H9 (cell line): ENCODE data around the gene LITAF. TPM values are rescaled to one million over a fixed set of nuclear protein-coding genes. Genes with fewer than 3 reads are reported as not detected.
A peak's percentile ranks its signal among the peaks of the same experiment; 100 is the strongest.

ENCODE experiments used
- DNase-seq: peaks from one replicate; pipeline ENCODE4 v3.0.0-alpha.2; 2017
- H2AFZ ChIP-seq: one replicate; pipeline ENCODE4 v1.6.1; 2013; ENCODE audit warnings: mild to moderate bottlenecking, low read length, control low read depth, moderate library complexity
- H2AK5ac ChIP-seq: 2 replicates; pipeline ENCODE4 v1.6.1; 2013; ENCODE audit warnings: low read length, control low read depth, mixed read lengths; ENCODE audit not compliant: insufficient read length
- H2BK120ac ChIP-seq: one replicate; pipeline ENCODE4 v1.6.1; 2013; ENCODE audit warnings: low read depth, mild to moderate bottlenecking, low read length, control low read depth, inconsistent platforms; ENCODE audit not compliant: poor library complexity, severe bottlenecking
- H2BK12ac ChIP-seq: 2 replicates; pipeline ENCODE4 v1.6.1; 2013; ENCODE audit warnings: low read length, control low read depth, mixed read lengths, low read depth; ENCODE audit not compliant: insufficient read length
- H2BK15ac ChIP-seq: 2 replicates; pipeline ENCODE4 v1.6.1; 2013; ENCODE audit warnings: low read depth, low read length, control low read depth
- H2BK20ac ChIP-seq: one replicate; pipeline ENCODE4 v1.6.1; 2013; ENCODE audit warnings: low read depth, mild to moderate bottlenecking, low read length, control low read depth, inconsistent platforms; ENCODE audit not compliant: poor library complexity, severe bottlenecking
- H2BK5ac ChIP-seq: 2 replicates; pipeline ENCODE4 v1.6.1; 2013; ENCODE audit warnings: low read length, control low read depth, mixed read lengths; ENCODE audit not compliant: insufficient read length
- H3K14ac ChIP-seq: 2 replicates; pipeline ENCODE4 v1.6.1; 2013; ENCODE audit warnings: low read length, control low read depth; ENCODE audit not compliant: insufficient read depth
- H3K18ac ChIP-seq: 2 replicates; pipeline ENCODE4 v1.6.1; 2013; ENCODE audit warnings: low read depth, mild to moderate bottlenecking, mixed read lengths, low read length, control low read depth; ENCODE audit not compliant: insufficient read length
- H3K23ac ChIP-seq: 2 replicates; pipeline ENCODE4 v1.6.1; 2013; ENCODE audit warnings: low read length, control low read depth, mixed read lengths, low read depth; ENCODE audit not compliant: insufficient read length
- H3K23me2 ChIP-seq: 2 replicates; pipeline ENCODE4 v1.6.1; 2013; ENCODE audit warnings: low read depth, mild to moderate bottlenecking, mixed read lengths, low read length, control low read depth; ENCODE audit not compliant: insufficient read length, poor library complexity, severe bottlenecking
- H3K27ac ChIP-seq: 2 replicates; pipeline ENCODE4 v1.5.1; 2013; ENCODE audit warnings: low read length, control low read depth, mixed read lengths, low read depth; ENCODE audit not compliant: insufficient read length
- H3K27me3 ChIP-seq: 2 replicates; pipeline ENCODE4 v1.6.1; 2013; ENCODE audit warnings: low read length, control low read depth, inconsistent platforms; ENCODE audit not compliant: insufficient read depth
- H3K4ac ChIP-seq: 2 replicates; pipeline ENCODE4 v1.6.1; 2013; ENCODE audit warnings: low read depth, mild to moderate bottlenecking, control low read depth, inconsistent platforms, low read length, moderate library complexity
- H3K4me1 ChIP-seq: 2 replicates; pipeline ENCODE4 v1.6.1; 2013; ENCODE audit warnings: low read length, control low read depth, inconsistent platforms; ENCODE audit not compliant: insufficient read depth
- H3K4me2 ChIP-seq: 2 replicates; pipeline ENCODE4 v1.6.1; 2013; ENCODE audit warnings: low read length, control low read depth, mixed read lengths; ENCODE audit not compliant: insufficient read length, insufficient read depth
- H3K56ac ChIP-seq: 2 replicates; pipeline ENCODE4 v1.6.1; 2013; ENCODE audit warnings: low read depth, mild to moderate bottlenecking, mixed read lengths, low read length, control low read depth; ENCODE audit not compliant: insufficient read length
- H3K79me1 ChIP-seq: 2 replicates; pipeline ENCODE4 v1.6.1; 2013; ENCODE audit warnings: low read depth, mild to moderate bottlenecking, moderate library complexity, low read length, control low read depth, inconsistent platforms; ENCODE audit not compliant: insufficient read depth, poor library complexity, severe bottlenecking
- H3K79me2 ChIP-seq: 2 replicates; pipeline ENCODE4 v1.6.1; 2013; ENCODE audit warnings: low read length, control low read depth, inconsistent platforms; ENCODE audit not compliant: insufficient read depth
- H3K9ac ChIP-seq: 2 replicates; pipeline ENCODE4 v1.6.1; 2013; ENCODE audit warnings: low read length, control low read depth, mixed read lengths; ENCODE audit not compliant: insufficient read length; ENCODE audit errors: extremely low read depth
- H3K9me3 ChIP-seq: one replicate; pipeline ENCODE4 v1.6.1; 2013; ENCODE audit warnings: low read depth, low read length, inconsistent platforms; ENCODE audit not compliant: control insufficient read depth
- H3T11ph ChIP-seq: one replicate; pipeline ENCODE4 v1.6.1; 2013; ENCODE audit warnings: mild to moderate bottlenecking, low read length, control low read depth, inconsistent platforms
- H4K20me1 ChIP-seq: one replicate; pipeline ENCODE4 v1.6.1; 2013; ENCODE audit not compliant: control insufficient read depth, insufficient read length, insufficient read depth
- H4K5ac ChIP-seq: 2 replicates; pipeline ENCODE4 v1.6.1; 2013; ENCODE audit warnings: low read depth, mild to moderate bottlenecking, mixed read lengths, low read length, control low read depth; ENCODE audit not compliant: insufficient read length
- H4K8ac ChIP-seq: replicated peaks from 2 replicates; pipeline ENCODE4 v1.6.1; 2013; ENCODE audit warnings: low read length, control low read depth, mixed read lengths, low read depth; ENCODE audit not compliant: insufficient read length
- H4K91ac ChIP-seq: 2 replicates; pipeline ENCODE4 v1.6.1; 2013; ENCODE audit warnings: low read depth, mild to moderate bottlenecking, moderate library complexity, mixed read lengths, low read length, control low read depth; ENCODE audit not compliant: insufficient read length
- H3K27ac Mint-ChIP-seq, 3 experiments: 2 replicates in 2 of 3; 3 replicates in 1 of 3; pipeline ENCODE4 v1.8.0; 2020 to 2021; ENCODE audit warnings: mixed read lengths in 3 of 3, mild to moderate bottlenecking in 1 of 3, moderate library complexity in 1 of 3
- H3K27me3 Mint-ChIP-seq: 2 replicates; pipeline ENCODE4 v1.8.0; 2021; ENCODE audit warnings: low read depth, mild to moderate bottlenecking, moderate library complexity, mixed read lengths
- H3K36me3 Mint-ChIP-seq, 3 experiments: 2 replicates in 2 of 3; 3 replicates in 1 of 3; pipeline ENCODE4 v1.8.0; 2020 to 2021; ENCODE audit warnings: low read depth in 3 of 3, mixed read lengths in 3 of 3; ENCODE audit not compliant: insufficient read depth in 1 of 3
- H3K4me1 Mint-ChIP-seq, 2 experiments: 2 replicates each; pipeline ENCODE4 v1.8.0; 2020; ENCODE audit warnings: mixed read lengths in 2 of 2
- H3K4me3 Mint-ChIP-seq, 2 experiments: 2 replicates in 1 of 2; 3 replicates in 1 of 2; pipeline ENCODE4 v1.8.0; 2020 to 2021; ENCODE audit warnings: mild to moderate bottlenecking in 2 of 2, mixed read lengths in 2 of 2, moderate library complexity in 1 of 2
- H3K9me3 Mint-ChIP-seq, 2 experiments: 2 replicates in 1 of 2; 3 replicates in 1 of 2; pipeline ENCODE4 v1.8.0; 2020; ENCODE audit warnings: mild to moderate bottlenecking in 2 of 2, mixed read lengths in 2 of 2, moderate library complexity in 1 of 2
- WGBS: extraction: QIAGEN DNeasy Blood & Tissue Kit; methylation state at CpG from one replicate; pipeline ENCODE4 v1.1.7; 2013; ENCODE audit warnings: missing lambda C conversion rate, low lambda C conversion rate, mixed read lengths; ENCODE audit not compliant: insufficient read length; ENCODE audit errors: extremely low coverage; 5-methylcytosine and 5-hydroxymethylcytosine counted together
- total RNA-seq: library from RNA; stranded (reverse); gene quantifications from 2 replicates; pipeline ENCODE4 v1.2.1, GENCODE V29; 2021
- TF ChIP-seq, protein P1 (sequence below): fragments of 200-600 bp; sonication (generic); conservative IDR thresholded peaks from 3 replicates; pipeline ENCODE4 v1.8.0; 2021; ENCODE audit warnings: antibody characterized with exemption, mild to moderate bottlenecking

Gene LITAF
- total RNA-seq, 1 experiment from 2014 or later: 249 TPM

DNA sequence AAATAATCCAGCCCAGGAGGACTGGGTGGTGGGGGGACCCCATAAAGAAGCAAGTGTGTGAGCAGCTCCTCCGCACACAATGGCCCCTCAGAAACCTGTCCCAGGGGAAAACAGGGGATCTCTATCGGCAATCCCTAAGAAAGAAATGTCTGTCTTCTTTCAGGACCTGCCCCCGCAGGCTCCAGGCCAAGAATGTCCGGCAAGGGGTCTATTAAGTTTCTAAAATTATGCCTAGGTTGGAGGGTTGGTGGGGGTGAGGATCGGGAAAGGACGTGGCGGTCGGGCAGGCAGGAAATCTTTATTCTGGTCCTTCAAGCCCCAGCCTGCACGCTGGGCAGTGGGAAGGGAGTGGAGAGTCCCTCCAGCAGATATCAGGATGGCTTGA lies 23.4 kb upstream of the LITAF start:
- Mint-ChIP-seq H3K27me3 (peaks cover 8% of the 10 kb centered on the region), H3K4me3 (no peak overlapping the region), H3K36me3 (no peaks in the 10 kb centered on the region), H3K27ac (peak overlapping the region; percentile 44 to 77 (median 74); a peak in 3 of 7 replicates), H3K9me3 (no peaks in the 10 kb centered on the region), H3K4me1 (peaks cover 40 to 42% of the 10 kb centered on the region in 2 experiments)
- H2BK5ac ChIP-seq: no peak overlapping the region
- no peak overlapping the region for H3K23ac ChIP-seq
- H3K4me1 ChIP-seq: no peaks in the 10 kb centered on the region
- TF ChIP-seq, protein P1, sequence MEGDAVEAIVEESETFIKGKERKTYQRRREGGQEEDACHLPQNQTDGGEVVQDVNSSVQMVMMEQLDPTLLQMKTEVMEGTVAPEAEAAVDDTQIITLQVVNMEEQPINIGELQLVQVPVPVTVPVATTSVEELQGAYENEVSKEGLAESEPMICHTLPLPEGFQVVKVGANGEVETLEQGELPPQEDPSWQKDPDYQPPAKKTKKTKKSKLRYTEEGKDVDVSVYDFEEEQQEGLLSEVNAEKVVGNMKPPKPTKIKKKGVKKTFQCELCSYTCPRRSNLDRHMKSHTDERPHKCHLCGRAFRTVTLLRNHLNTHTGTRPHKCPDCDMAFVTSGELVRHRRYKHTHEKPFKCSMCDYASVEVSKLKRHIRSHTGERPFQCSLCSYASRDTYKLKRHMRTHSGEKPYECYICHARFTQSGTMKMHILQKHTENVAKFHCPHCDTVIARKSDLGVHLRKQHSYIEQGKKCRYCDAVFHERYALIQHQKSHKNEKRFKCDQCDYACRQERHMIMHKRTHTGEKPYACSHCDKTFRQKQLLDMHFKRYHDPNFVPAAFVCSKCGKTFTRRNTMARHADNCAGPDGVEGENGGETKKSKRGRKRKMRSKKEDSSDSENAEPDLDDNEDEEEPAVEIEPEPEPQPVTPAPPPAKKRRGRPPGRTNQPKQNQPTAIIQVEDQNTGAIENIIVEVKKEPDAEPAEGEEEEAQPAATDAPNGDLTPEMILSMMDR: no peak
- H3K14ac ChIP-seq: no peak overlapping the region
- no peak overlapping the region for H2BK120ac ChIP-seq
- H4K20me1 ChIP-seq: no peaks in the 10 kb centered on the region
- H3K23me2 ChIP-seq: no peaks in the 10 kb centered on the region
- H3K18ac ChIP-seq: no peak overlapping the region
- H3K4me2 ChIP-seq: no peak overlapping the region
- no peak overlapping the region for H4K8ac ChIP-seq
- WGBS: no CpG with 5 or more reads among the region's 9 CpGs
- H2BK15ac ChIP-seq: no peak overlapping the region
- H3K4ac ChIP-seq: no peak overlapping the region
- H3K79me1 ChIP-seq: no peaks in the 10 kb centered on the region
- no peaks in the 10 kb centered on the region for H3K27me3 ChIP-seq
- DNase-seq: no peak
- no peak overlapping the region for H3K9ac ChIP-seq
- H2AFZ ChIP-seq: no peak overlapping the region
- no peak overlapping the region for H2AK5ac ChIP-seq
- no peak overlapping the region for H3K56ac ChIP-seq
- no peak overlapping the region for H3K27ac ChIP-seq
- H3K9me3 ChIP-seq: no peaks in the 10 kb centered on the region
- no peak overlapping the region for H2BK12ac ChIP-seq
- H4K91ac ChIP-seq: no peak overlapping the region
- H3T11ph ChIP-seq: no peak overlapping the region
- H2BK20ac ChIP-seq: no peak overlapping the region
- no peaks in the 10 kb centered on the region for H3K79me2 ChIP-seq
- H4K5ac ChIP-seq: no peak overlapping the region
